Stimulated activated CD4-positive, alpha-beta T cell treated with anti-CD3 and anti-CD28 coated beads, Interleukin-1b, Interleukin-23, amount 100 ng/mL, for 1 hour (primary cell): ENCODE measurements around the gene ZNF850.

Experiments
- DNase-seq, 2 donors: peaks; one replicate each; pipeline ENCODE4 v3.0.0-alpha.2; 2020; ENCODE audit warnings: low read depth in 2 of 2

ZNF850 gene

GRCh38 chr19:36688058-36688457 is 84.5 kb downstream of the ZNF850 start:
- no peak for DNase-seq

GRCh38 chr19:36687214-36688056 is 85.2 kb downstream of the ZNF850 start, which contains the start of gene ZNF567:
ZNF567 (plus strand) TSS chr19:36687612; CDS start chr19:36694868, 7,256 bp downstream.
- peak; percentile 94 to 98 for DNase-seq

- DNase-seq, result no peak
These were observed 86.0 kb downstream of the ZNF850 start for GRCh38 chr19:36686365-36687213.

GRCh38 chr19:36685835-36686234 is 86.8 kb downstream of the ZNF850 start:
- DNase-seq, result no peak

- DNase-seq, result no peak
These were observed 93.2 kb downstream of the ZNF850 start for GRCh38 chr19:36679455-36679854.

GRCh38 chr19:36674201-36674600 is 98.4 kb downstream of the ZNF850 start:
- no peak for DNase-seq

- DNase-seq, result no peak
These were observed 100.2 kb downstream of the ZNF850 start for GRCh38 chr19:36672368-36672767.

GRCh38 chr19:36668646-36669045 is 104.0 kb downstream of the ZNF850 start:
- no peak for DNase-seq

- no peak for DNase-seq
These were observed 106.8 kb downstream of the ZNF850 start for GRCh38 chr19:36665832-36666231.
